ENCODE measurements around the gene ROR1.

The ROR1 gene

GRCh38 chr1:63918418-63918945 is 144.7 kb downstream of the ROR1 start:
- no peak for DNase-seq (ENCODE audit: low read depth)
- no peak overlapping the region for H3K4me3 ChIP-seq (ENCODE audit: low read length)
- TF ChIP-seq, protein P1, sequence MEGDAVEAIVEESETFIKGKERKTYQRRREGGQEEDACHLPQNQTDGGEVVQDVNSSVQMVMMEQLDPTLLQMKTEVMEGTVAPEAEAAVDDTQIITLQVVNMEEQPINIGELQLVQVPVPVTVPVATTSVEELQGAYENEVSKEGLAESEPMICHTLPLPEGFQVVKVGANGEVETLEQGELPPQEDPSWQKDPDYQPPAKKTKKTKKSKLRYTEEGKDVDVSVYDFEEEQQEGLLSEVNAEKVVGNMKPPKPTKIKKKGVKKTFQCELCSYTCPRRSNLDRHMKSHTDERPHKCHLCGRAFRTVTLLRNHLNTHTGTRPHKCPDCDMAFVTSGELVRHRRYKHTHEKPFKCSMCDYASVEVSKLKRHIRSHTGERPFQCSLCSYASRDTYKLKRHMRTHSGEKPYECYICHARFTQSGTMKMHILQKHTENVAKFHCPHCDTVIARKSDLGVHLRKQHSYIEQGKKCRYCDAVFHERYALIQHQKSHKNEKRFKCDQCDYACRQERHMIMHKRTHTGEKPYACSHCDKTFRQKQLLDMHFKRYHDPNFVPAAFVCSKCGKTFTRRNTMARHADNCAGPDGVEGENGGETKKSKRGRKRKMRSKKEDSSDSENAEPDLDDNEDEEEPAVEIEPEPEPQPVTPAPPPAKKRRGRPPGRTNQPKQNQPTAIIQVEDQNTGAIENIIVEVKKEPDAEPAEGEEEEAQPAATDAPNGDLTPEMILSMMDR (conservative IDR thresholded peaks at IDR 0.05; ENCODE audit: low read depth, low read length): no peak

DNA sequence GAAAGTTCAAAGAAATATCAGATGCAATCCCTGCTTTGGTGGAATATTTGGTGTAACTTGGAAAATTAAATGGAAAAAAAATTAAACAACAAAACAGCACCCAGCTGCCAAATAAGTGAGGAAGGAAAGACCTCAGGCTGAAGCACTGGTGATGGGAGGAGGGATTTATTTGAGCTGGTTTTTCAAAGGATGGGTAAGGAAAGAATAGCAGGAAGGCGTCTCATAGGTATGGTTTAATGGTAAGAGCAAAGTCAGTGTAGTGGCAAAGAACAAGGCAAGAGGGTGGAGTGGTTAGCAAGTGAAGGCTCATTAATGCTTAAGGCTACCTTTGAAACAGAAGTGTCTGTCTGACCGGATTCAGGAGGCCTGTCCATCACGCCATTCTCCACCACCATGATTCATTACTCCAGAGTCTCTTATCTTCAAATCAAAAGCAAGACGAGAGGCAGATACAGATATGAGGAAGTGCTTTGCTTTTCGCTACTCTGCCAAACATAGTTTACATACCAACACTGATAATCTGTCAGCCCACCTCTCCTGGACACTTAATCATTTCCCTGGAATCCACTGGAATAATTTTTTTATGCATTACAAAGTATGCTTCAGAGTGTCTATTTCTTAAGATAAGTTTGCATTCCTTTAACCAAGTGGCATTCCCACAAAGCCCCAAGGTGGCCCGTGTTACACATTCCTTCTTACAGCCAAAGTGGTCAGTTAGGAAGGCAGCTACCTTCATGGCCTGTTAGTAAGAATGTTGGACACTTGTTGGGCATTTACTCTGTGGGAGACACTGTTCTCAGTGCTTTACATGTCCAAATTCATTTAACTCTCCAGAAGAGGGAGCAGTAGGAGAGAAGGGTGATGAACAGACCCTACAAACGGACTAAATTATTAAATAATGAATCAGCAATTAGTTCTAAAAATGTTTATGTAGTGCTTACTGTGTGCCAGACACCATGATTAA is 146.6 kb downstream of the ROR1 start:
- no peak overlapping the region for H3K4me3 ChIP-seq (ENCODE audit: low read length)
- peak; percentile 91 for DNase-seq (ENCODE audit: low read depth)

GRCh38 chr1:63921359-63921758 is 147.5 kb downstream of the ROR1 start:
- no peak overlapping the region for H3K4me3 ChIP-seq (ENCODE audit: low read length)

More for the DNA sequence above, 146.6 kb downstream of the ROR1 start:
- TF ChIP-seq, protein P1 (conservative IDR thresholded peaks at IDR 0.05; ENCODE audit: low read depth, low read length): peak; percentile 54

GRCh38 chr1:63921802-63922201 is 148.0 kb downstream of the ROR1 start:
- TF ChIP-seq, protein P1 (conservative IDR thresholded peaks at IDR 0.05; ENCODE audit: low read depth, low read length): no peak
- H3K4me3 ChIP-seq (ENCODE audit: low read length): no peak overlapping the region
- DNase-seq (ENCODE audit: low read depth): no peak

More at GRCh38 chr1:63921359-63921758, 147.5 kb downstream of the ROR1 start:
- no peak for DNase-seq (ENCODE audit: low read depth)
- TF ChIP-seq, protein P1 (conservative IDR thresholded peaks at IDR 0.05; ENCODE audit: low read depth, low read length): no peak

- H3K4me3 ChIP-seq (ENCODE audit: low read length): no peak overlapping the region
- DNase-seq (ENCODE audit: low read depth): peak; percentile 62
- TF ChIP-seq, protein P1 (conservative IDR thresholded peaks at IDR 0.05; ENCODE audit: low read depth, low read length): no peak
Measured at GRCh38 chr1:63922848-63923247, 149.0 kb downstream of the ROR1 start.

DNA sequence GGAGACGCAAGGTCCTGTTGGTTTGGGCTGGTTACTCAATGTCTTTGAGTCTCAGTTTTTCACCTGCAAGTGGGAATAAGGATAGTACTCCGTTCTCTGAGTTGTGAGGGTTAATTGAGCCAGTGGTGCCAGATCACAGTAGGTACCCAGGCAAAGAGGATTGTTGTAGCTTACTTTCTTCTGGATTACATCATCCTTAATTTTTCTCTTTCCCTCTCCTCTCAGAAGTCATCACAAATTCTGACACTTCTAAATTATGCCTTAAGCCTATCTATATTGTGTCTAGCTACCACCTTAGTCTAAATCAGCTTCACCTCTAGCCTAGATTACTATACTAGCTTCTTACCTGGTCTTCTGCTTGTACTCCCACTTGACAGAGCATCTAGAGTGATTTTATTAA is 149.5 kb downstream of the ROR1 start:
- no peak for DNase-seq (ENCODE audit: low read depth)
- TF ChIP-seq, protein P1 (conservative IDR thresholded peaks at IDR 0.05; ENCODE audit: low read depth, low read length): no peak
- H3K4me3 ChIP-seq (ENCODE audit: low read length): no peak overlapping the region
